HG03196 (cell line): ENCODE results near the gene CACNA2D1.
A peak's percentile ranks its signal among the peaks of the same experiment; 100 is the strongest.

Source experiments
- ATAC-seq: cut with Tn5 transposase; IDR thresholded peaks from one replicate; pipeline ENCODE4 v1.9.1; 2021; ENCODE audit not compliant: unreplicated experiment

The CACNA2D1 gene

GRCh38 chr7:82010416-82010815 lies 433.2 kb downstream of the CACNA2D1 start:
- ATAC-seq, result no peak

- no peak for ATAC-seq
Observed at GRCh38 chr7:82007315-82007714, 436.3 kb downstream of the CACNA2D1 start.

GRCh38 chr7:82005056-82005455 lies 438.5 kb downstream of the CACNA2D1 start:
- no peak for ATAC-seq

- no peak for ATAC-seq
Observed at GRCh38 chr7:81993186-81993585, 450.4 kb downstream of the CACNA2D1 start.

DNA sequence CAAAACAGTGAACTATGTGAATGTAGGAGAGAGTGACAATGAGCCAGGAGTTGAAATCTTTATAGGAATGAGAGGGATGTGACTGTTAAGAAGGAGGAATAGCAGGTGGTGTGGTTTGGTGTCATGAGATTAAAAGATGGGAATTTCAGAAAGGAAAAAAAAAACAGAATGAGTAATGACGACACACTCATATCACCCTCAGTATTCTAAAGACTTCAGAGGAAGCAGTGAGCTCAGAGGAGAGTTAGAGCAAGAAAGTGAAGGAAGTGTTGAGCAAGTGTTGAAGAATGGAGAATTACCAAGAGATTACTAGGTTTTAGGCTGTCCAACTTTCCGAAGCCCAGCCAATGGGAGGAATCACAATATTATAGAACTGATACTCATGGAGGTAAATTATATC lies 453.2 kb downstream of the CACNA2D1 start:
- ATAC-seq, result no peak

DNA sequence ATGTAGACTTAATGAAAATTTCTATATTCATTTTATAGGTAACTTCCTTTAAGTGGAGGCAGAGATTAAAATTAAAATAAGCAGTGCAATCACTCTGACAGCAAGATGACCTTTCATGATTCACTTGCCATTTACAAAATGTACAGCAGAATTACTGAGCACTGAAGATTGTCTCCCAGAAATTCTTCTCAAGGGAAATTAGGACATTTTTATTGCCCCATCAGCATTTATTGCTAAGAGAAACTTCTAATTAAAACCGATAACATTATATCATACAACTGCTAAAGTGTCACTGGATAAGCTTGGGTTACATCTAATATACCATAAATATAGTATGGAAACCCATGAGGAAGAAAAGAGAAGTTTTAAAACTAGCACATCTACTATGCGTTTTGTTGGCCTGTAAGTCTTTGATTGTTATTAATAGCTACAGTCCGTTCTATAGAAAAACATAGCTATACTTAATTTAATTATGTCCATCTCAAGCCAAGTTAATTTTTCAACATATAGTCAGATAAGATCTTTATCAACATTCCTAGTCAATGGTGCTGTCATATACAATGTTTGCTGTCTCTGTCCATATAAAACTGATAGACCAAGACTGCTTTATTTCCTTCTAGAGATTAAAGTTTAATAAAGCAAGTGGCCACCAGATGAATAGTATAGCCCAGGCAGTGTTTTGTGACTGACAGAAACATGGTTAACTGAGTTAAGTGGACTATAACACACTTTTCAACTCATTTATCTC lies 456.7 kb downstream of the CACNA2D1 start:
- no peak for ATAC-seq

DNA sequence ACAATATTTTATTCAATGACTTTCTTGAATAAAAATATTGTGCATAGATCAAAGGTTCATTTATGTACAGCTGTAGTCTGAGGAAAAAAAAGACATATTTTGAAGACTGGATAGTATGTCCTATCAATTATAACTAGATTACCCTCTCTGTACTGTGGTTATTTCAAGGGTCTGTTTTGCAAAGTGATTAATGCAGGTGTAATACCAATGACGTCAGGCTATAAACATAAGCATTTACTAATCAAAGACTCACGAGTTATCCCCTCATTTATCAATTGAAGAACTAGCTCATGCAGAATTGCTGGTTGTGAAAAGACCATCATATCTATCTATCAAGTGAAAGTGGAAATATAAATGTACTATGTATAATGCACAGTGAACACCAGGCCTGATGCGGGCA lies 460.2 kb downstream of the CACNA2D1 start:
- no peak for ATAC-seq

DNA sequence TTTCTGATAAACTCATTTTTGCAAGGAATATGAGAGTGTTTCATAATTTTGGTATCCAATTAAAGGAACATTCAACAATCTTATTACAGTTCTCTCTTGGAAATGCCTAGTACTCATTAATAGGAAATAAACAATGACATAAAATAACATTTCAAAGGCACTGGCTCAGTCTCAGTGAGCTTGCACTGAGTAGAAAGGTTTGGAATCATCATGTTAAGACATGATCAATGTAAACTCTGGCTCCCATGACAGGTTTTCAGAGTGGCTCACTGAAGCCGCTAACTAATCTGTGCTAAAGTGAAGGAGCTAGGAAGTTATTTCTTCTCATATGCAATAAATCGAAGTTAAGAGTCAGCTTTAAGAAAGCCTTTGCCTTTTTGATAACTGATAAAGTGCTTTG lies 470.5 kb downstream of the CACNA2D1 start:
- ATAC-seq, result no peak

DNA sequence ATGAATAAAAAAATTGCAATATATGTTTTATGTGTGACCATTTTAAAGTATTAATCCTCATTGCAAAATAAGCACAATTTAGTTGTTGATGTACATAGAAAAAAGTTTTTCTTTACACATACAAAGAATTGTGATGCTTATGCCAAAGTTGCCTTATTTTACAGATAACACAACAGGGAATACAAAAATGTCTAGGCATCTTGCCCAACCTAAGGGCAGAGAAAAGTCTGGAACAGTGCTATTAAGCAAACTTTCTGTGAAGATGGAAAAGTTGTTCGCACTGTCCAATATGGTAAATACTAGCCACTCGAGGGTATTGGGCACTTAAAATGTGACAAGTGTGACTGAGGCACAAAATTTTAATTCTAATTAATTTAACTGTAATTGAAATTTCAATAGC lies 483.6 kb downstream of the CACNA2D1 start:
- no peak for ATAC-seq

GRCh38 chr7:81957517-81957916 lies 486.1 kb downstream of the CACNA2D1 start:
- no peak for ATAC-seq

- ATAC-seq, result no peak
Observed at GRCh38 chr7:81956520-81956919, 487.1 kb downstream of the CACNA2D1 start.

DNA sequence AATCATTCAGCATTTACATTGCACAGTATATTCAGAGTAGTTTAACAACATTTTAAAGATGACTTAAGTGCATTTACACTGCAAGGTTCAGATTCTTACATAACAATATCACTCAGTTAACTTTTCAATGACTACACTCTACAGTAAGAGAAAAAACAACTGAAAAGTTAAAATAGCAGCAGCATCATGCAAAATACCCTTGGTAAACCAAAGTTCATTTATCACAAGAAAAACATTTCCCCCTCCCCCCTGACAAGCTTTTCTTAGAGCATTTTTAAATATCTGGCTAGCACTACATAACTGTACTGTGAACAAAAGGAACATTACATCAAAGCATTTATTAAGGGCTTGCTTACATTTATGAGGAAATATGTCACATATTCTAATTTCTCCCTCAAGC lies 494.3 kb downstream of the CACNA2D1 start:
- ATAC-seq, result no peak

DNA sequence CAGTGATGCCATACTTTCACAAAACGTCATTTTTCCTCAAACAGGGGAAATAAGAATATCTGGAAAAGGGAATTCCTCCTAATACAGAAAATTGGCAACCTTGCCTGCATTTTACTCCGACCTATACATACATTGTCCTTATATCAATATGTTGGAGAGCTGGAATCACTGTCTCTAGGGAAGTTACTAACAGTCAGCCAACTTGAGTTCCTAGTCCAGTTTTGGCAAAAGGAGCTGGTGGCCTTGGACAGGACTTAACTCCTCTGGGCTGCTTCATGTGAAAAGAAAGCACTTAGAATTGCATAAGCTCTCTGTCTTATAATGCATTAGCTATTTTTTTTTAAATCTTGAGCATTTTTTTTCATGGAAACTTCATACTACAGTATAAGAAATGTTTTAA lies 499.5 kb downstream of the CACNA2D1 start:
- no peak for ATAC-seq

- ATAC-seq, result no peak
Observed at GRCh38 chr7:81937091-81937490, 506.5 kb downstream of the CACNA2D1 start.

GRCh38 chr7:81934596-81935301 lies 508.8 kb downstream of the CACNA2D1 start:
- no peak for ATAC-seq

DNA sequence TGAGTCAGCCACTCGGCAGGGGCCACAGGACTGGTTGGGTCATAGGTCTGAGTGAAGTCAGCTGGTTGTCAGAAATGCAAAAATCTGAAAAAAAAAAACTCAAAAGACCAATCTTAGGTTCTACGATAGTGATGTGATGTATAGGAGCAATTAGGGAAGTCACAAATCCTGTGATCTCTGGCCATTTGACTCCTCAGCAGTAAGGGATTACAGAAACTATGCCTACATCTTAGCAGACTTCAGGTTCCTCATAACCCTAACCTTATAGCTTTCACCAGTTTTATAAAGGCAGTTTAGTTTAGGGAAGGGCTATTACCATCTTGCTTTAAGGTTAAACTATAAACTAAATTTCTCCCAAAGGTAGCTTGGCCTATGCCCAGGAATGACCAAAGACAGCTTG lies 510.6 kb downstream of the CACNA2D1 start:
- no peak for ATAC-seq

DNA sequence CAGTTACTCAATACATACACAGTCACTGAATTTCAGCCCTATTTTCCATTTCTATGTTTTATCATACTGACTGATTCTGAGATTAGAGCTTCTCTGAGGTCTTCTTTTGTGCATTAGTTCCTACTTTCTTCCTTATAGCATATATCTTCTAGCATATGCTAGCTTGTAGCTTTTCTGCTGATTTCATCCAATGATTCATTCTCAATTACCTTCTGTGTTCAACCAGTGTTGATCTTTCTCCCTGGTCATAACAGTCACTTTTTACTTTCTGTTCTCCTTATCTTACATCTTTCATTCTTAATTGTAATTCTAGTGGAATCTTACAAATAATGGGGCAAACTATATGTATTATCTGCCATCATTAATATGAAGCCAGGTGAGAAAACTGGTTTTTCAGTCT lies 514.2 kb downstream of the CACNA2D1 start:
- no peak for ATAC-seq

GRCh38 chr7:81926154-81926553 lies 517.4 kb downstream of the CACNA2D1 start:
- no peak for ATAC-seq

DNA sequence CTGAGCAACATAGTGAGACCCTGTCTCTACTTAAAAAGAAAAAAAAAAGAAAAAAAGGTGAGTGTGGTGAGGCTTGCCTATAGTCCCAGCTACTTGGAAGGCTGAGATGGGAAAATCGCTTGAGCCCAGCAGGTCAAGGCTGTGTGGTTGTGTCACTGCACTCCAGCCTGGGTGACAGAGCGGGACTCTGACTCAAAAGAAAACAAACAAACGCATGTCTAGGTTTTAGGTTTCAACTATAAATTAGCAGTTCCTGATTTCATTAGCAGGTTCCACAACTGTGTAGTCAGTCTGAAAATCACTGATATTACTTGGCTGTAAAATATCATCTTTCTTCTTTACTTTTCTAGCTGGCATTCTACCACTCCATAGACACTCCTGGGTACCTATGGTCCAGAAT lies 518.0 kb downstream of the CACNA2D1 start:
- ATAC-seq, result peak; percentile 72

DNA sequence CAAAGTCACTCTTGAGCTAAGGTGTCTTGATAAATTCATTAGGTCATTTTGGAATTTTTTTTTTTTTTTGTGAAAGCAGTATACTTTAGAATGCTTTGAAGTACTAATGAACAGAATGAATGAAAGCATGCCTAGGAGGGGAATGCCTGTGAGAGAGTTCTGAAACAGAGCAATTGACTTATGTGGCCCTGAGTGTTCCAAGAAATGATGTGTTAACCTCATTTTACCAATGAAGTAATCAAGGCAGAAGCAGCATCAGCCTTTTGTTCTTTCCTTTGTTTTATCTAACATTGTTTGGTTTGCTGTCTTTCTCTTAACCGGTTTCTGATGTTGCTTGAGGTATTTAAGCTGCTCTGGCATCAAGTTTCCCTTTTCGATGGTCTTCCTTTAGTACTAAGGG lies 519.1 kb downstream of the CACNA2D1 start:
- ATAC-seq, result no peak

DNA sequence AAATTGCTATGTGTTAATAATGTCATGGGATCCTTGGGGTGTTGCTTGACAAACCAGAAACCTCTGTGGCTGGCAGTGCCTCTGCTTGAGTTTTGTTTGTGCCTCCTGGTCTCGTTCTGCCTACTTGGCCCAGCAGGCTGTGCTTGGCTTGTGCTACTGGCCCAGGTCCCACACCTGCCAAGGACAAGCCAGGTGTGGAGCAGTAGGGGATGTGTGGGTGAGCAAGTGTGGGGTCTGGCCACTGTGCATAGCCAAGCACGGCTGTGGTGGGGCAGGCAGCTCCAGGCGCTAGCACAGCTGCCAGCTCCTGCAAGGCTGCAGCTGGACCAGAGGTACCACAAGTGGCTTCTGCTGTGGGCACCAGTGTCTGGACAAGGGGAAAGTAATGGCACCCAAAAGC lies 524.1 kb downstream of the CACNA2D1 start:
- no peak for ATAC-seq

DNA sequence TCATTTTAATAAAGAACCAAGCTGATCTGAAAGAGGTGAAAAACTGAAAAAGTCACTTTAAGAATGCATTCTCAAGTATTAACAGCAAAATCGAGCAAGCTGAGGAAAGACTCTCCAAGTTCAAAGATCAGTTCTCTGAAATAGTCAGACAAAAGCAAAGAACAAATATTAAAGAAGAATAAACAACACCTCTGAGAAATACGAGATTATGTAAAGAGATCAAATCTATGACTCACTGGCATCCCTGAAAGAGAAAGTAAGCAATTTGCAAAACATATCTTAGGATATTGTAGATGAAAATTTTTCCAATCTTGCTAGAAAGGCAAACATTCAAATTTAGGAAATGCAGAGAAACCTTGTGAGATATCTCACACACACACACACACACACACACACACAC lies 535.4 kb downstream of the CACNA2D1 start:
- no peak for ATAC-seq

DNA sequence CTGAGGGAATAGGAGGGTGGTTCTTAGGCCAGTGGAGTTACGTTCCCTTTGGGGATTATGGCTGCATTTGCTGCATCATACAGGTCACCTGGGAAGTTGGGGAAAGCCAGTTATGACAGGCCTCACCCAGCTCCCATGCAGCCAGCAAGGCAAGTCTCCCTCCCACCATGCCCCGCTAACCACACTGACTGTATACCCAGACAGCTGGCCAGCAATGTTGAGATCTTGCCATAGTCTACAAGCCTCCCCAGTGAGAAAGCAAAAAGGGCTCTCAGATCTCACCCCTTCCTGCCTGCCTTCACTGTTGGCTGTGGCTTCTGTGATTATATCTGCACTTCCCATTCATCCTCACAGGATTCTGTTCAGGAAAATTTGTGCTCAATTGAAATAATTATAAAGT lies 540.5 kb downstream of the CACNA2D1 start:
- ATAC-seq, result no peak
